Measurements from ENCODE around the gene ETV7.
"Not testable (repeated sequence)": the region's sequence is repeated elsewhere in the genome, so short reads cannot be mapped to it uniquely, and the experiment has no call there.

Gene ETV7

DNA sequence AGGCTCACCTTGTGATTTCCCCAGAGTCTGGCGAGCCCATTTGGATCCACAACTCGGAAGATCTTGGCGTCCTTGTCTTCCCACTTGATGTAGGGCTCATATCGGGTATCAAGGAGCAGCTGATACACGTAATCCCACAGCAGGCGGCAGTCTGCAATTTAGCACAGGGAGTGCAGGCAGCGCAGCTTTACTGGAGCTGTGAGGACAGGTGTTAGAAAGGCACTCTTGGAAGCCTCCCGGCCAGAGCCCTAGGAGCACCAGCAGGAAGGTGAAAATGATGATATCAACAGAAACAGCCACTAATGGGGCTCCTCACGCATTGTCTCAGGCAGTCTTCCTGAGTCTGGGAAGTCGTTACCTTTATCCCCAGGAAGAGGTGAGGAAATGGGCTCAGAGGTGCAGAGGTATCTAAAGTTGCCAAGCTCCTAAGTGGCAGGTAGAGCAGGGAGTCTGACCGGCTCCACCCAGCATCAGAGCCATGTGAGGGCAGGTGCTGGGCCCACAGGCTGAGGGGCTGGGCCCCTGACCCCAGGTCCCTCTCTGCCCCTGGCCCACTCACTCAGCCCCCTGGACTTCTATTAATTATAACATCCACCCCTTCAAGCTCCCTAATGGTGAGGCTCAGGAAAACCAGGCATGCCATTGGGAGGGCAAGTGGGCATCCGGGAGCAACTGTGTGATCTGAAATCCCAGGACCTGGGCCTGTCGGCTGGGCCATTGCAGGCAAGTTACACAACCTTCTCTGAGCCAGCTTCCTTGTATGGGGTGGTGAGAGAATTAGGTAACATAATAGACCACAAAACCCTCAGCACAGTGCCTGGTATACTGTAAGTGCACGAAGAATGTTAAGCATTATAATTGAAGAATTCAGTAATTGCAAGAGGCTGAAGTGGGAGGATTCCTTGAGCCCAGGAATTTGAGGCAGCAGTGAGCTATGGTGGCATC lies 18.3 kb downstream of the ETV7 start:
- Histone ChIP-seq H3K9me3 (ENCODE audit: control insufficient read depth in 5 of 5, low read length in 5 of 5) (no peaks in the 10 kb centered on the region), H3K27me3 (ENCODE audit: control insufficient read depth in 5 of 5, insufficient read depth in 4 of 5, low read length in 5 of 5) (peaks cover 0 to 3% (median 0%) of the 10 kb centered on the region in 5 donors), H3K9ac (ENCODE audit: low read length in 5 of 5) (no peak overlapping the region), H3K4me3 (ENCODE audit: low read depth in 1 of 5, low read length in 5 of 5) (no peak overlapping the region), H3K4me1 (ENCODE audit: control insufficient read depth in 5 of 5, insufficient read depth in 5 of 5, low read length in 5 of 5) (peaks cover 0 to 4% (median 3%) of the 10 kb centered on the region in 5 donors), H3K27ac (ENCODE audit: low read depth, low read length) (no peak overlapping the region), H3K36me3 (ENCODE audit: control insufficient read depth in 5 of 5, insufficient read depth in 5 of 5, low read length in 5 of 5) (no peaks in the 10 kb centered on the region)

DNA sequence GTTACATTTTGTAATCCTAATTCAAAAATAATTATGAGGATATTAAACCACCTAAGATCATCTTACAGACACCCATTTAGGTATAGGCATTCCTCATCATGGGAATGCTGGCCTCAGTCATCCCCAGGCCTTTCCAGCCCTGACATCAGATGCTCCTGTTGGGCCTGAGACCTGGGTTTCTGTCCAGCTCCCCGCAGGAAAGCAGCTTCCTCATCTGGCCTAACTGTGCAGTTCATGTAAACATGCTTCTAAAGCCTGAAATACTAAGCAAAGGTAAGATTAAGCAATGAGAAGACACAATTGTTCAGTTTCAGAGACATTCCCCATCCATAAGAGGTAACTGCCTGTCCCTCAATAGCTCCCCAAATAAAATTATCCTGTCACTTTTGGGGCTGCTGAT lies 19.0 kb downstream of the ETV7 start:
- peaks cover 0 to 3% (median 0%) of the 10 kb centered on the region in 5 donors for H3K27me3 ChIP-seq (ENCODE audit: control insufficient read depth in 5 of 5, insufficient read depth in 4 of 5, low read length in 5 of 5)
- H3K4me1 ChIP-seq (ENCODE audit: control insufficient read depth in 5 of 5, insufficient read depth in 5 of 5, low read length in 5 of 5) = peaks cover 0 to 4% (median 0%) of the 10 kb centered on the region in 5 donors
- H3K9ac ChIP-seq (ENCODE audit: low read length in 5 of 5) = no peak overlapping the region
- H3K27ac ChIP-seq (ENCODE audit: low read depth, low read length) = no peak overlapping the region
- H3K4me3 ChIP-seq (ENCODE audit: low read depth in 1 of 5, low read length in 5 of 5) = no peak overlapping the region
- H3K36me3 ChIP-seq (ENCODE audit: control insufficient read depth in 5 of 5, insufficient read depth in 5 of 5, low read length in 5 of 5) = no peaks in the 10 kb centered on the region
- H3K9me3 ChIP-seq (ENCODE audit: control insufficient read depth in 5 of 5, low read length in 5 of 5) = no peaks in the 10 kb centered on the region

DNA sequence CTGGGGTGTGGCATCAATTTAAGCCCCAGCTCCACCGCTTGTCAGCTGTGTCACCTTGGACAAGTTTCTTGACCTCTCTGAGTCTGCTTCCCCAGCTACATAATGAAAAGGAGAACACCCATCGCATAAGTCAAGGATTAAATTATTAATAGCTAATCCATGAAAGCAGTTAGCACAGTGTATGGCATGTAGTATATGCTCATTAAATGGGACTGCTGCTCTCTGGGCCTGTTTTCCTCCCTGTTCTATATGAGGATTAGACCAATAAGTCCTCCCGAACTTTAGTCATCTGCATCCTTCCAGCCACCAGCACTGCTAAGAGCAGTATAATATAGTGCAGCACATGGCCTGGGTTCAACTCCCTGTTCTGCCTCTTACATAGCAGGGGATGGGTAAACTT lies 19.7 kb downstream of the ETV7 start:
- H3K27ac ChIP-seq (ENCODE audit: low read depth, low read length) = no peak overlapping the region
- peaks cover 0 to 4% (median 0%) of the 10 kb centered on the region in 5 donors for H3K4me1 ChIP-seq (ENCODE audit: control insufficient read depth in 5 of 5, insufficient read depth in 5 of 5, low read length in 5 of 5)
- no peak overlapping the region for H3K9ac ChIP-seq (ENCODE audit: low read length in 5 of 5)
- no peak overlapping the region for H3K4me3 ChIP-seq (ENCODE audit: low read depth in 1 of 5, low read length in 5 of 5)
- H3K36me3 ChIP-seq (ENCODE audit: control insufficient read depth in 5 of 5, insufficient read depth in 5 of 5, low read length in 5 of 5) = no peaks in the 10 kb centered on the region
- no peaks in the 10 kb centered on the region for H3K9me3 ChIP-seq (ENCODE audit: control insufficient read depth in 5 of 5, low read length in 5 of 5)
- H3K27me3 ChIP-seq (ENCODE audit: control insufficient read depth in 5 of 5, insufficient read depth in 4 of 5, low read length in 5 of 5) = peaks cover 0 to 4% (median 0%) of the 10 kb centered on the region in 5 donors

DNA sequence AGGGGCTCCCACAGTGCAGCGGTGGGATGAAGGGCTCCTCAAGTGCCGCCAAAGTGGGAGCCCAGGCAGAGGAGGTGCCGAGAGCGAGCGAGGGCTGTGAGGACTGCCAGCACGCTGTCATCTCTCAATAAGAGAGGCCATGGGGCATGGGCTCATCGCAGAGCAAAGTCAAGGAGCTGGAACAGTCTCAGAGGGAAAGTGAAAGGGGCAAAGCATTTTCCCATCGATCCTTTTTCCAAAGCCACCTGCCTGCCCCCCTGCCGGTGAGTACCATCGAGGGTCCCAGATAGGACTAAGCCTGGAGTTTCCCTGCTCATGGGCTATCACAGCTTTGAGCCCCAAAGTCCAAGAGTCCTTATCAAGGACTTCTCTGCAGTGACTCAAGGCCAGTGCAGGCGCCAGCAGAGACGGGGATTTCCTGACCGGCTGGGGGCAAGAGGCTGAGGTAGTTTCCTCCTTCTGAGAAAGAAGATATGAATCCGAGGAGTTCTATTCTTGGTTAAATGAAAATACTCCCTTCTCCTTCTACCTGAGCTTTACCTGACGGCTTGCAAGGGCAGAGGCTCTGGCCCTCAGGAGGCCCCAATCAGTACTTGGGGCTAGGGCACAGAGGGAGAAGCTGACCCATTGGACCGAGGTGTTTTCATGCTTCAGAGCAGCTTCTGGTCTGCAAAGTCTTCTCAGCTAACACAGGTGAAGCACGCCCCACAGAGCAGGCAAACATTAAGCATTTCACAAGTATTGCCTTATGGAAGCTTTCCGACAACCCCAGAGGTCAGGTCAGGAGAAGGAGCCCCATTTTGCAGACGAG lies 22.6 kb downstream of the ETV7 start:
- Histone ChIP-seq H3K27ac (ENCODE audit: low read depth, low read length) (no peak overlapping the region), H3K9ac (ENCODE audit: low read length in 5 of 5) (no peak overlapping the region)

DNA sequence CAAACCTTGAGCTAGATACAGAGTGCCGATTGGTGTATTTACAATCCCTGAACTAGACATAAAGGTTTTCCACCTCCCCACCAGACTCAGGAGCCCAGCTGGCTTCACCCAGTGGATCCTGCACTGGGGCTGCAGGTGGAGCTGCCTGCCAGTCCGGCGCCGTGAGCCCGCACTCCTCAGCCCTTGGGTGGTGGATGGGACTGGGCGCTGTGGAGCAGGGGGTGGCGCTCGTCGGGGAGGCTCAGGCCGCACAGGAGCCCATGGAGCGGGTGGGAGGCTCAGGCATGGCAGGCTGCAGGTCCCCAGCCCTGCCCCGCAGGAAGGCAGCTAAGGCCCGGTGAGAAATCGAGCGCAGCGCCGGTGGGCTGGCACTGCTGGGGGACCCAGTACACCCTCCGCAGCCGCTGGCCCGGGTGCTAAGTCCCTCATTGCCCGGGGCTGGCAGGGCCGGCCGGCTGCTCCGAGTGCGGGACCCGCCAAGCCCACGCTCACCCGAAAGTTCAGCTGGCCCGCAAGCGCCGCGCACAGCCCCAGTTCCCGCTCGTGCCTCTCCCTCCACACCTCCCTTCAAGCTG lies 23.3 kb downstream of the ETV7 start:
- H3K27me3 ChIP-seq (ENCODE audit: control insufficient read depth in 5 of 5, insufficient read depth in 4 of 5, low read length in 5 of 5); H3K4me1 ChIP-seq (ENCODE audit: control insufficient read depth in 5 of 5, insufficient read depth in 5 of 5, low read length in 5 of 5); H3K9me3 ChIP-seq (ENCODE audit: control insufficient read depth in 5 of 5, low read length in 5 of 5); H3K27ac ChIP-seq (ENCODE audit: low read depth, low read length); H3K9ac ChIP-seq (ENCODE audit: low read length in 5 of 5); H3K4me3 ChIP-seq (ENCODE audit: low read depth in 1 of 5, low read length in 5 of 5); H3K36me3 ChIP-seq (ENCODE audit: control insufficient read depth in 5 of 5, insufficient read depth in 5 of 5, low read length in 5 of 5): not testable (repeated sequence)

More for the DNA sequence above, 22.6 kb downstream of the ETV7 start:
- peaks cover 0 to 9% (median 7%) of the 10 kb centered on the region in 5 donors for H3K4me1 ChIP-seq (ENCODE audit: control insufficient read depth in 5 of 5, insufficient read depth in 5 of 5, low read length in 5 of 5)
- no peaks in the 10 kb centered on the region for H3K9me3 ChIP-seq (ENCODE audit: control insufficient read depth in 5 of 5, low read length in 5 of 5)
- H3K36me3 ChIP-seq (ENCODE audit: control insufficient read depth in 5 of 5, insufficient read depth in 5 of 5, low read length in 5 of 5) = no peaks in the 10 kb centered on the region
- H3K4me3 ChIP-seq (ENCODE audit: low read depth in 1 of 5, low read length in 5 of 5) = no peak overlapping the region
- peaks cover 0 to 5% (median 0%) of the 10 kb centered on the region in 5 donors for H3K27me3 ChIP-seq (ENCODE audit: control insufficient read depth in 5 of 5, insufficient read depth in 4 of 5, low read length in 5 of 5)

DNA sequence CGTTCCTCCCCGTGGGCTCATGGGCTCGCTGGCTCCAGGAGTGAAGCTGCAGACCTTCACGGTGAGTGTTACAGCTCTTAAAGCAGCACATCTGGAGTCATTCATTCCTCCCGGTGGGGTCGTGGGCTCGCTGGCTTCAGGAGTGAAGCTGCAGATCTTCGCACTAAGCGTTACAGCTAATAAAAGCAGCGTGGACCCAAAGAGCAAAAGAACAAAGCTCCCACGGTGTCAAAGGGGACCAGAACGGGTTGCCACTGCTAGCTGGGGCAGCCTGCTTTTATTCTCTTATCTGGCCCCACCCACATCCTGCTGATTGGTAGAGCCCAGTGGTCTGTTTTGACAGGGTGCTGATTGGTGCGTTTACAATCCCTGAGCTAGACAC lies 24.1 kb downstream of the ETV7 start:
- H3K27me3 ChIP-seq (ENCODE audit: control insufficient read depth in 5 of 5, insufficient read depth in 4 of 5, low read length in 5 of 5) = peaks cover 0 to 12% (median 0%) of the 10 kb centered on the region in 5 donors
- not testable (repeated sequence) for H3K27ac ChIP-seq (ENCODE audit: low read depth, low read length); H3K4me3 ChIP-seq (ENCODE audit: low read depth in 1 of 5, low read length in 5 of 5); H3K9me3 ChIP-seq (ENCODE audit: control insufficient read depth in 5 of 5, low read length in 5 of 5); H3K9ac ChIP-seq (ENCODE audit: low read length in 5 of 5); H3K36me3 ChIP-seq (ENCODE audit: control insufficient read depth in 5 of 5, insufficient read depth in 5 of 5, low read length in 5 of 5)
- H3K4me1 ChIP-seq (ENCODE audit: control insufficient read depth in 5 of 5, insufficient read depth in 5 of 5, low read length in 5 of 5) = peaks cover 0 to 16% (median 7%) of the 10 kb centered on the region in 5 donors

DNA sequence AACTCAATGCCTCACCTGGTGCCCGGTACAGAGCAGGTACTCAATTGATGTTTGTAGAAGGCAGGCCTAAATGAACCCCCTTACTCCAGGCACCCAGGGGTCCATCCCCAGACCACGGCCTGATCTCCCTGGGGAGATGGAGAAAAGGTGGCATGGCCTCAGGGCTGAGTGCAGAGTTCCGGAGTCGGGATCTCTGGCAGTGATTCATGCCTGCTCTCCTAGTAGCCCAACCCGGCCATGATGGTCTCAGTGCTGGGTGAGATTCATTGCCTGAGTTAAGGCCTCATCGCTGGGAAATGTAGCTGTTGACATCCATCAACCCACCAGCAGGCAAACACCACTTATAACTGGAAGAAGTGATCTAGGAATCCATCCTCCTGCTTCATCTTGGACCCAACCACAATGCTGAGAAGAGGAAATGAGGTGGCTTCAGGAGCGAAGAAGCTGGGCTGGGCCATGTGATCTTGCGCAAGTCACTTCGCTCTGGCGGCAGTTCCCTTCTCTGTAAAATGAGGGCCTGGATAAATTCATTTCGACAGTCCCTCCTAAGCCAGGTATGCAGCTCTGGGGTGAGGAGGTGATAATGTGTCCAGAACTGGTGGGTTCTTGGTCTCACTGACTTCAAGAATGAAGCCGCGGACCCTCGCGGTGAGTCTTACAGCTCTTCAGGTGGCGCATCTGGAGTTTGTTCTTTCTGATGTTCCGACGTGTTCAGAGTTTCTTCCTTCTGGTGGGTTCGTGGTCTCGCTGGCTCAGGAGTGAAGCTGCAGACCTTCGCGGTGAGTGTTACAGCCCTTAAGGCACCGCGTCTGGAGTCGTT lies 24.7 kb downstream of the ETV7 start:
- no peak overlapping the region for H3K4me3 ChIP-seq (ENCODE audit: low read depth in 1 of 5, low read length in 5 of 5)
- H3K36me3 ChIP-seq (ENCODE audit: control insufficient read depth in 5 of 5, insufficient read depth in 5 of 5, low read length in 5 of 5) = no peaks in the 10 kb centered on the region
- H3K9me3 ChIP-seq (ENCODE audit: control insufficient read depth in 5 of 5, low read length in 5 of 5) = no peaks in the 10 kb centered on the region
- H3K27me3 ChIP-seq (ENCODE audit: control insufficient read depth in 5 of 5, insufficient read depth in 4 of 5, low read length in 5 of 5) = peaks cover 0 to 12% (median 0%) of the 10 kb centered on the region in 5 donors
- H3K9ac ChIP-seq (ENCODE audit: low read length in 5 of 5) = no peak overlapping the region
- peaks cover 0 to 21% (median 7%) of the 10 kb centered on the region in 5 donors for H3K4me1 ChIP-seq (ENCODE audit: control insufficient read depth in 5 of 5, insufficient read depth in 5 of 5, low read length in 5 of 5)
- H3K27ac ChIP-seq (ENCODE audit: low read depth, low read length) = no peak overlapping the region

DNA sequence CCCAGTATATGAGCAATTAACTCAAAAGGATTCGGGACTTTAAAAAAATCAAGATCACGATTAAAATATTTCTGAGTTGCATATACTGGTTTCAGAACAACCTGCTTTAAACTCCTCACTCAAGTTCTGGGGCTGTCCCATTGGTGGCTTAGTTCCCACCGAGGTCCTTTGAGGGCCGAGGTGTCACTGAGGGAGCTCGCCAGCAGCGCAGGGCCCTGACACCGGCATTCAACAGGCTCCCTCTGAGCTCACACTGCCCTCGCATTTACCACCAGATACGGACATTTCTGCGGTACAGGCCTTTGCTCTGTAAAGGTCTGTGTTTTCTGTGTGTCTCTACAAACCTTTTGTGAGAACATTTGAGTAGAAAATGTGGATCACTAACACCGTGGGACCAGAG lies 26.4 kb downstream of the ETV7 start:
- Histone ChIP-seq H3K36me3 (ENCODE audit: control insufficient read depth in 5 of 5, insufficient read depth in 5 of 5, low read length in 5 of 5) (no peaks in the 10 kb centered on the region), H3K27ac (ENCODE audit: low read depth, low read length) (no peak overlapping the region), H3K4me1 (ENCODE audit: control insufficient read depth in 5 of 5, insufficient read depth in 5 of 5, low read length in 5 of 5) (peaks cover 0 to 16% (median 7%) of the 10 kb centered on the region in 5 donors), H3K9me3 (ENCODE audit: control insufficient read depth in 5 of 5, low read length in 5 of 5) (no peaks in the 10 kb centered on the region), H3K4me3 (ENCODE audit: low read depth in 1 of 5, low read length in 5 of 5) (no peak overlapping the region), H3K27me3 (ENCODE audit: control insufficient read depth in 5 of 5, insufficient read depth in 4 of 5, low read length in 5 of 5) (peaks cover 0 to 16% (median 4%) of the 10 kb centered on the region in 5 donors), H3K9ac (ENCODE audit: low read length in 5 of 5) (no peak overlapping the region)

DNA sequence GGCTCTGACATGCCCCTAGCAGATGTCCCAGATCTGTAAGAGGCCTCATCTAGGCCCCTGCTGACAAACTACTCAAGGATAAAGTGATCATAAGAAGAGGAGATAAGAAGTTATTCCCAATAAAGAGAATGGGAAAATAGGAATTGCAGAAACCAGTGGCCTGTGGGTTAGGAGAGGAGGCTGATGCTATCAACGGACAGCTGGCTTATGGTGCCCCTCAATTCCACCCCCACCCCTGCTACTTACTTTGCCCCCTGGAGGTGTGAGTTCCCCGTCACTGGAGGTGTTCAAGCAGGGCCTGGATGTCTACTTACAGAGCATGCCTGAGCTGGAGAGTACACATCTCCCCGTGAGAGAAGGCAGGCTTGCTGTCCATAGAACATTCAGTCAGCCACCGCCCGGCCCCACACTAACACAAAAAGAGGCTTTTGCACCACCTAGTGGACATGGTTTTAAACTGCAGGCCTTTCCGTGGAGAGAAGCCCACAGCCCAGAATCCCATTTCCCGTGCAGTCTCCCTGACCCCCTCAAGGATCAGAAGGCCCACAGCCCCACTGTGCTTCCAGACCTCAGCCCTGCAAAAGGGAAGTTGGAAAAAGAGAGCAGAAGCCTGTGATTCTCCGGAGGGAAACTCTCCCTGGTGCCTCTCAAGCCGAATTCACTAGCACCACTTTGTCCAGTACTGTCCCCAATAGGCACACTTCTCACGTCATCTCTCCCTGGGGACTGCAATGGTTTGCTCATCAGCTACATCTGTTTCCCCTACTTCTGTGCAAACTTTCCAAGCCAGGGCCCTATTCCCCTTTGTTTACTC lies 27.0 kb downstream of the ETV7 start:
- peaks cover 0 to 22% (median 4%) of the 10 kb centered on the region in 5 donors for H3K27me3 ChIP-seq (ENCODE audit: control insufficient read depth in 5 of 5, insufficient read depth in 4 of 5, low read length in 5 of 5)
- no peak overlapping the region for H3K4me3 ChIP-seq (ENCODE audit: low read depth in 1 of 5, low read length in 5 of 5)
- no peak overlapping the region for H3K9ac ChIP-seq (ENCODE audit: low read length in 5 of 5)
- no peaks in the 10 kb centered on the region for H3K9me3 ChIP-seq (ENCODE audit: control insufficient read depth in 5 of 5, low read length in 5 of 5)
- peaks cover 0 to 16% (median 7%) of the 10 kb centered on the region in 5 donors for H3K4me1 ChIP-seq (ENCODE audit: control insufficient read depth in 5 of 5, insufficient read depth in 5 of 5, low read length in 5 of 5)
- no peaks in the 10 kb centered on the region for H3K36me3 ChIP-seq (ENCODE audit: control insufficient read depth in 5 of 5, insufficient read depth in 5 of 5, low read length in 5 of 5)
- no peak overlapping the region for H3K27ac ChIP-seq (ENCODE audit: low read depth, low read length)
